HepG2 (cell line): ENCODE data around the gene HSPA14. TPM values are rescaled to one million over a fixed set of nuclear protein-coding genes. Genes with fewer than 3 reads are reported as not detected.
A peak's percentile ranks its signal among the peaks of the same experiment; 100 is the strongest.

ENCODE experiments used
- ARID2 ChIP-seq: sonication (generic); formaldehyde crosslinking; IDR thresholded peaks from 2 replicates; pipeline ENCODE4 v1.8.1; 2022; ENCODE audit warnings: mild to moderate bottlenecking, missing genetic modification reagents, borderline replicate concordance
- BRF2 ChIP-seq: sonication (generic); formaldehyde crosslinking; IDR thresholded peaks from 2 replicates; pipeline ENCODE4 v1.8.1; 2022; ENCODE audit warnings: mild to moderate bottlenecking, missing genetic modification reagents
- FOXC1 ChIP-seq: sonication (generic); formaldehyde crosslinking; IDR thresholded peaks from 2 replicates; pipeline ENCODE4 v1.8.0; 2022; ENCODE audit warnings: mild to moderate bottlenecking, missing genetic modification reagents, borderline replicate concordance
- FOXK2 ChIP-seq: fragments of 450-650 bp; IDR thresholded peaks from 2 replicates; pipeline ENCODE4 v1.6.1; 2016
- HMGXB3 ChIP-seq: sonication (generic); formaldehyde crosslinking; IDR thresholded peaks from 2 replicates; pipeline ENCODE4 v1.4.0; 2020; ENCODE audit warnings: missing genetic modification reagents, borderline replicate concordance
- MLX ChIP-seq: IDR thresholded peaks from 2 replicates; pipeline ENCODE4 v1.6.1; 2016
- MXD4 ChIP-seq: IDR thresholded peaks from 2 replicates; pipeline ENCODE4 v1.6.1; 2016; ENCODE audit warnings: mild to moderate bottlenecking, missing biosample characterization, missing genetic modification reagents
- PAX8 ChIP-seq: sonication (generic); formaldehyde crosslinking; IDR thresholded peaks from 2 replicates; pipeline ENCODE4 v1.8.0; 2022; ENCODE audit warnings: mild to moderate bottlenecking, missing genetic modification reagents, borderline replicate concordance
- SALL1 ChIP-seq: sonication (generic); formaldehyde crosslinking; IDR thresholded peaks from 2 replicates; pipeline ENCODE4 v1.8.0; 2022; ENCODE audit warnings: mild to moderate bottlenecking, missing genetic modification reagents
- SCMH1 ChIP-seq: sonication (generic); formaldehyde crosslinking; IDR thresholded peaks from 2 replicates; pipeline ENCODE4 v1.9.0; 2021; ENCODE audit warnings: missing genetic modification reagents, mild to moderate bottlenecking, borderline replicate concordance
- TGIF2 ChIP-seq: IDR thresholded peaks from 2 replicates; pipeline ENCODE4 v1.6.1; 2016; ENCODE audit warnings: control low read depth, missing compliant biosample characterization
- THAP7 ChIP-seq: sonication (generic); formaldehyde crosslinking; IDR thresholded peaks from 2 replicates; pipeline ENCODE4 v1.8.1; 2023; ENCODE audit warnings: mild to moderate bottlenecking, missing genetic modification reagents
- ZNF282 ChIP-seq: fragments of 450-650 bp; IDR thresholded peaks from 2 replicates; pipeline ENCODE4 v1.6.1; 2018; ENCODE audit not compliant: partially characterized antibody
- ZNF333 ChIP-seq: sonication (generic); formaldehyde crosslinking; IDR thresholded peaks from 2 replicates; pipeline ENCODE4 v1.4.0; 2020; ENCODE audit warnings: mild to moderate bottlenecking, missing genetic modification reagents, borderline replicate concordance
- ZNF354B ChIP-seq: sonication (generic); formaldehyde crosslinking; IDR thresholded peaks from 2 replicates; pipeline ENCODE4 v1.8.0; 2022; ENCODE audit warnings: mild to moderate bottlenecking, missing genetic modification reagents
- ZNF512B ChIP-seq: sonication (generic); formaldehyde crosslinking; IDR thresholded peaks from 2 replicates; pipeline ENCODE4 v1.5.1; 2020; ENCODE audit warnings: missing genetic modification reagents, mild to moderate bottlenecking, borderline replicate concordance
- ZNF552 ChIP-seq: sonication (generic); formaldehyde crosslinking; IDR thresholded peaks from 2 replicates; pipeline ENCODE4 v1.9.0; 2022; ENCODE audit warnings: missing genetic modification reagents, mild to moderate bottlenecking, borderline replicate concordance
- ZNF891 ChIP-seq: sonication (generic); formaldehyde crosslinking; IDR thresholded peaks from 2 replicates; pipeline ENCODE4 v1.5.0; 2020; ENCODE audit warnings: mild to moderate bottlenecking, missing genetic modification reagents
- ZSCAN21 ChIP-seq: sonication (generic); formaldehyde crosslinking; IDR thresholded peaks from 2 replicates; pipeline ENCODE4 v1.8.0; 2022; ENCODE audit warnings: mild to moderate bottlenecking, missing genetic modification reagents, moderate library complexity, borderline replicate concordance
- polyA plus RNA-seq, 8 experiments: library from polyadenylated mRNA; depleted of rRNA in 3 of 8; stranded (reverse) in 7 of 8; unstranded in 1 of 8; fragments of >200 nt; fragmentation: Illumina TruSeq in 4 of 8; extraction: Trizol in 4 of 8; gene quantifications; 2 replicates each; pipeline versions ENCODE4 v1.2.1 to v1.2.3, GENCODE V29; 2011 to 2016; ENCODE audit warnings: low read depth in 4 of 8, missing spikeins in 1 of 8, mixed read lengths in 1 of 8; ENCODE audit not compliant: insufficient read depth in 1 of 8
- total RNA-seq, 5 experiments: library from RNA; depleted of rRNA; stranded (reverse); fragments of >200 nt; fragmentation: Illumina TruSeq; extraction: Trizol; gene quantifications; 2 replicates each; pipeline ENCODE4 v1.2.3, GENCODE V29; 2016; ENCODE audit warnings: low read depth in 1 of 5

The HSPA14 gene
- total and polyA plus RNA-seq, 2 of the 13 experiments (the other 11 are each of a cell fraction or from before 2014, with no cell fraction given): 10.7 to 29.8 TPM

- TF ChIP-seq ZSCAN21 (CRISPR knock-in tag) (peak; percentile 31; the same call in 1 of the 2 replicates), ZNF512B (CRISPR knock-in tag) (no peak), ZNF891 (no peak; the same call in 1 of the 2 replicates), ZNF333 (peak; percentile 57; the same call in 1 of the 2 replicates), THAP7 (CRISPR knock-in tag) (no peak; the same call in 1 of the 2 replicates), ZNF552 (CRISPR knock-in tag) (no peak), ARID2 (CRISPR knock-in tag) (0 out of 2 replicates have a peak, but pooled peaks have one; percentile 19), SALL1 (CRISPR knock-in tag) (peak; percentile 83), SCMH1 (no peak), FOXK2 (no peak), ZNF282 (no peak), MXD4 (CRISPR knock-in tag) (peak; percentile 81; the same call in 1 of the 2 replicates), MLX (CRISPR knock-in tag) (peak; percentile 8; the same call in 1 of the 2 replicates), ZNF354B (no peak), BRF2 (CRISPR knock-in tag) (peak; percentile 67; the same call in 1 of the 2 replicates), HMGXB3 (peak; percentile 82; the same call in 1 of the 2 replicates), FOXC1 (CRISPR knock-in tag) (peak; percentile 63), TGIF2 (peak; percentile 36; the same call in 1 of the 2 replicates), PAX8 (CRISPR knock-in tag) (no peak)
Measured at GRCh38 chr10:14878266-14879123, 40.4 kb downstream of the HSPA14 start, which contains the start of gene SUV39H2 (continued).
